DND-41 (cell line): ENCODE measurements around the gene NGB.

Source experiments
- EZH2 ChIP-seq: IDR thresholded peaks from 3 replicates; pipeline ENCODE4 v1.6.1; 2012; ENCODE audit warnings: borderline replicate concordance, low read depth, mild to moderate bottlenecking, moderate library complexity, low read length, inconsistent platforms; ENCODE audit not compliant: severe bottlenecking
- TF ChIP-seq, protein P1 (sequence below): IDR thresholded peaks from 2 replicates; pipeline ENCODE4 v1.5.1; 2012; ENCODE audit warnings: borderline replicate concordance, low read length, moderate library complexity, mild to moderate bottlenecking; ENCODE audit not compliant: poor library complexity, severe bottlenecking; ENCODE audit errors: extremely low read depth

DNA sequence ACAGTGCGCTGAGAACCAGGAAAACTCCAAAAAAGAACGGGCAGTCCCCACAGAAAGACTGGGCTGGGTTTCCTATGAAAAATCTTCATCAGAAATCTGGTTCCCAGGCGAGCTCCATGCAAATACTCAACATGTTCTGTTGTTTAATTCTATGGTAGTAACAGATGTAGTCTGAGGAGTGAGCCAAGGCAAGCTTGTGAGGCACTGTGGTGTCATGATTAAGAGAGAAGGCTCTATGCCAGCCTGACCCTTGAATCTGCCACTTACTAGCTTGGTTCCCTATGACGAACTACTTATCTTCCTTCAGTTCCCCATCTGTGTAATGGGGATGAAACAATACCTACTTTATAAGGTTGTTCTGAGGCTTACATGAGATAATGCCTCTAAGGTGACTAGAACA lies 39.0 kb upstream of the NGB start:
- TF ChIP-seq, protein P1, sequence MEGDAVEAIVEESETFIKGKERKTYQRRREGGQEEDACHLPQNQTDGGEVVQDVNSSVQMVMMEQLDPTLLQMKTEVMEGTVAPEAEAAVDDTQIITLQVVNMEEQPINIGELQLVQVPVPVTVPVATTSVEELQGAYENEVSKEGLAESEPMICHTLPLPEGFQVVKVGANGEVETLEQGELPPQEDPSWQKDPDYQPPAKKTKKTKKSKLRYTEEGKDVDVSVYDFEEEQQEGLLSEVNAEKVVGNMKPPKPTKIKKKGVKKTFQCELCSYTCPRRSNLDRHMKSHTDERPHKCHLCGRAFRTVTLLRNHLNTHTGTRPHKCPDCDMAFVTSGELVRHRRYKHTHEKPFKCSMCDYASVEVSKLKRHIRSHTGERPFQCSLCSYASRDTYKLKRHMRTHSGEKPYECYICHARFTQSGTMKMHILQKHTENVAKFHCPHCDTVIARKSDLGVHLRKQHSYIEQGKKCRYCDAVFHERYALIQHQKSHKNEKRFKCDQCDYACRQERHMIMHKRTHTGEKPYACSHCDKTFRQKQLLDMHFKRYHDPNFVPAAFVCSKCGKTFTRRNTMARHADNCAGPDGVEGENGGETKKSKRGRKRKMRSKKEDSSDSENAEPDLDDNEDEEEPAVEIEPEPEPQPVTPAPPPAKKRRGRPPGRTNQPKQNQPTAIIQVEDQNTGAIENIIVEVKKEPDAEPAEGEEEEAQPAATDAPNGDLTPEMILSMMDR = no peak
- TF ChIP-seq EZH2 = no peak
